HG02943 (cell line): Measurements from ENCODE around the gene LARP4B.

Experiments
- ATAC-seq: cut with Tn5 transposase; IDR thresholded peaks from one replicate; pipeline ENCODE4 v1.9.1; 2021; ENCODE audit warnings: mild to moderate bottlenecking, low read depth, moderate library complexity; ENCODE audit not compliant: unreplicated experiment

LARP4B gene

GRCh38 chr10:927131-927530, 4.4 kb downstream of the LARP4B start:
- no peak for ATAC-seq

DNA sequence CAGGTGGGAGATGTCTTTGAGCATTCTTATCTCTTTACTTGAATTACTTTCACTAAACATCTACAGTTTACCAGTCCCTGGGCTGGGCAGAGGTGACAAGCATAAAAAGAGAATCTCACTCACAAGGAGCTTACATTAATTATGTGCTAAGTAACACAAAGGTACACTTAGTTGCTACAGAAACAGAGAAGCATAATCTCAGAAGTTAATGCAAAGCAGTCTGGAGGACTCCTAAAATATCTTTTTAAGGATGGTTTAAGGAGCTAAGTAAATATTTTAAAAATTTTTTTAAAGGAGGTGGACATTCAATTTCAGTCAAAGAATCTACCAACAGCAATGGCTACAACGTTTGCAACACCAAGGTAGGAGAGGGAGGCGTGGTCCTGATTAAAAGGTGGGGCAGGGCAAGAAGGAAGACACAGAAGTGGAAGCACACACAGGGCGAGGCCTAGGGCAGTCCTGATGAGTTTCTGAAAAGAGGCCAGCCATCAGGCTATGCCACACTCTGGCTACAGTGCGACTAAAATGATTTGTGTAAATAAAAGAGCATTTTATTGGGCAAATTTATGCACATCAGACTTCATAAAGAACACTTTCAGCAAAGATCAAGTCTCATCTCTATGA, 5.3 kb downstream of the LARP4B start:
- no peak for ATAC-seq

- no peak for ATAC-seq
These were observed 7.0 kb downstream of the LARP4B start for GRCh38 chr10:924524-924859.

DNA sequence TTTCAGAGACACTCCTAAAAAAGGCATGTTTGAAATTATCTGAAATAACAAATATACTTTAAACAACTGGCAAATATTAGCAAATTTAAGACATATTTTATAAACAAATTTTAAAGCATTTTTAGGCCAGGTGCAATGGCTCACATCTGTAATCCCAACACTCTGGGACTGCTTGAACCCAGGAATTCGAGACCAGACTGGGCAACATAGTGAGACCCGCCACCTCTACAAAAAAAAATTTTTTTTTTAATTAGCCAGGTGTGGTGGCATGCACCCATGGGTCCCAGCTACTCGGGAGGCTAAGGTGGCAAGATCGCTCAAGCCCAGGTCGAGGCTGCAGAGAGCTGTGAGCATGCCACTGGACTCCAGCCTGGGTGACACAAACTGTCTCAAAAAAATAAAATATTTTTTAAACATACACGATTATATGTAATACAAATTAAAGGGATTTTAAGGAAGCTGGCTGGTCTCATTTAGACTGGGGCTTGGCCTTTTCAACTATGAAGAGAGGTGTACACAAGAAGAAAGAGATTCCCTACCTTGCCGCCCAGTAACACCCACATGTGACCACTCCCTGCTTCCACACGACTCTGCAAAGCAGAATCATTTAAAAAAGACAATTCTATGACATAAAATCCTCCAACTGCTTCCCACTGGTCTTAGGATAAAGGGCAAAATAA, 7.5 kb downstream of the LARP4B start:
- ATAC-seq = no peak

DNA sequence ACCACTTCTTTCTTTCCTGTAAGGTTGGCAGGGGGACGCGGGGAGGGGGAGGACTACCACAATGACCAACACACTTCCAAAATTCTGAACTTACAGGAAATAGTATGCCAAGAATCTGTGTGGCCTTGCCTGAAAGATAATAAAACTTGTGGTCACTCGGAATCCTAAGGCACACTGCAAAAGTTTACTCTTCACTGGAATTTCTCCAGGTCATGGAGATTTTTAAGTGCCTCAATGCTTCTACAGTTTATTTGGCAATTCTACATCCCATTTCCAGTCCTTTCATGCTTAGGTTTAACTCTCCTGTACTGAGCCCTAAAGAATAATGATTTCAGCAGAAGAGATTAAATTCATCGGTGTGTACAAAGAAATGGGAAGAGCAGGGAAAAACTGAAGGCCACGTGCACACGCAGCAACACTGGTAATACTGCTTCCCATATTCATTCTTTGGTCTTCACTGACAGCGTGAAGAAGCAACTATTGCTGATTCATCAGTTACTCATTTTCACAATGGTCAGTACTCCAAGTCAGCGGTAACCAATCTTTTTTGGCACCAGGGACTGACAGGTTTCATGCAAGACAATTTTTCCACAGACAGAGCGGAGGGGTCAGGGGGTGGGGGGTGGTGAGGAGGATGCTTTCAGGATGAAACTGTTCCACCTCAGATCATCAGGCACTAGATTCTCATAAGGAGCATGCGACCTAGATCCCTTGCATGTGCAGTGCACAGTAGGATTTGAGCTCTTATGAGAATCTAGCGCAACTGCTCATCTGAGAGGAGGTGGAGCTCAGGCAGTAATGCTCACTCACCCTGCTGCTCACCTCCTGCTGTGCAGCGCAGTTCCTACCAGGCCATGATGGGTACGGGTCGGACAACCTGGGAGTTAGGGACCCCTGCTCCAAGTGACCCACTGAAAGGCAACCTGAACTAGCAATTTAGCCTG, 9.8 kb downstream of the LARP4B start:
- ATAC-seq = no peak

GRCh38 chr10:920450-920849, 11.1 kb downstream of the LARP4B start:
- ATAC-seq = no peak

DNA sequence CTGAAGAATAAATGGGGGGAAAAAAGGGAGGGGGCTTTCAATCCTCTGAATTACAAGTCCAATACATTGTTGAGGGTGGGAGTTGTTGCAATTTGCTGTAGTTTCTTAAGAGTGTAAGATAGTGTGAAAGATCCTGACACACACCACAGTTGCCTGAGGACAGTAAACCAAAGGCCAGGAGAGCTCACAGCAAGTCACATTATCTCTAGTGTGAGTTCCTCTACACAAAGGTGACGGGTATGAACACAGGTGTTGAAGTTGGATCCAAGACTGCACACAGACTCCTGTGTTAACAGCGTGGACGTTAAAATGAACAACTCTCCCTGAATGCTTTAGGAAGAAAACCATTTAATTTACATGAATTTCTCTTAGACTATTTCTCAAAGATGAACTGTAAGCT, 12.0 kb downstream of the LARP4B start:
- ATAC-seq = no peak

DNA sequence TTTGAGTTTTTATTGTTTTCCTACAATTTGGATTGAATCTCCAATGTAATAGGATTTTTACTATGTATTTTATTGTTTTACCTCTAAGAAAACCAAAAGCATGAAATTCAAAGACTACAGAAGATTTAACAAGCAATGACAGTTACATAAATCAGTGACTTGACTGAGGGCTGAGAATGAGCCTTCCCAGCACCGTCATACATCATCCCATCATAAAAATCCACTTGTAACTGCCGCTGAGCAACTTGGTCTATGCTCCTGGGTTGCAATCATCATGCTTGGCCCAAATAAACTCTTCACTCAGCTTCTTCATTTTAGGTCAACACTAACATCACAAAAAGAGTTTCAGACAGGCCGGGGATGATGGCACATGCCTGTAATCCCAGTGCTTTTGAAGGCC, 13.5 kb downstream of the LARP4B start:
- no peak for ATAC-seq

DNA sequence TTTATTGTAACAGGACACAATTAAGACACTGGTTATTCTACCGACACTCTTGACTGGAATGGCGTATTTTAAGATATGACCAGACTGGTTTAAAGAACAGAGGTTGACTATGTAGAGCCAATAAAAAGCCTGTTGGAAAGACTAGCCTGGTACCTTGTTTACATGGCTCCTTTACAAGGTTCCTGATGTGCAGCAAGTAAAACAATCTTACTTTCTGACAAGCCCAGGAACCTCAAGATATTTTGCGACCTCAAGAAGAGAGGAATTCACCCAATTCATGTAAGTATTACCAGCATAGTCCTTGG, 14.1 kb downstream of the LARP4B start:
- ATAC-seq = no peak

DNA sequence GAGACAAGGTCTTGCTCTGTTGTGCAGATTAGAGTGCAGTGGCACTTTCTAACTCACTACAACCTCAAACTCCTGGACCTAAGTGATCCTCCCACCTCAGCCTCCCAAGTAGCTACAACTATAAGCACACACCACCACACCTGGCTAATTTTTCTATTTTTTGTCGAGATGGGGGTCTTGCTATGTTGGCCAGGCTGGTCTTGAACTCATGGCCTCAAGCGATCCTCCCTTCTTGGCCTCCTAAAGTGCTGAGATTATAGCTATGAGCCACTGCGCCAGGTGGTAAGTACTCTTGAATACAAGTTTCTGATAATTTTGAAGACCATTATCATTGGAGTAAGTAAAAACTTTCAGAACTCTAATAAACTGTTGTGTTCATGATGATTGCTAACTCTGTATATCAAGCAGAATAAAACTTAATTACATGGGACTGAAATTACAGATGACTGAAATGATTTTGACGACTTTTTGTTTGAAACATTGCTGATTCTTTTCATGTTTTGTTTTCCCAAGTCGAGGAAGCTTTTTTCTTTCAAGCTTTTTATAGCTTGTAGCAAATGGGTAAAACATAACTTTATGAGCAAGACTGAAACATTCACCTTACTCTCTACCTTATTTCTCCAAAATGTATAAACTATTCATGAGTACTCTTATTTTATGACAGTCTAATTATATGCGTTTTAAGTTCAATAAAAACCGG, 14.6 kb downstream of the LARP4B start:
- no peak for ATAC-seq

DNA sequence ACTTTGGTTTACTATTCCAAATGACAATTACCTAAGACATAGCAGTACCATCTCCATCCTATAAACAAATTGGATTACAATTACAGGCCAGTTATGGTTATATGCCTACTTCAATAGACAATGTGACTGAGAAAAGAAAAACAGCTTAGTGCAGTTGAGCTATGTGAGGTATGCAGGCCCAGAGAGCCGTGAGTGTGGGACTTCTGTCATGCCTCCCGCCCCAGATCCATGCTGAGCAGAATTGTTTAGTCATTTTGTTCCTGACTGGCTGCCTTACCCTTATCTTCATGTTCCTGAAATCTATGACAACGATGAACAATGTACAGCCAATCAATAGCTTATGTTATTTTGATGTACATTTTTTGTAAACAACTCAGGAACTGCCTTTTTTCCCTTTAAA, 21.7 kb downstream of the LARP4B start:
- no peak for ATAC-seq

GRCh38 chr10:905972-906371, 25.5 kb downstream of the LARP4B start:
- ATAC-seq = no peak

- no peak for ATAC-seq
These were observed 26.0 kb downstream of the LARP4B start for GRCh38 chr10:905503-905902.

DNA sequence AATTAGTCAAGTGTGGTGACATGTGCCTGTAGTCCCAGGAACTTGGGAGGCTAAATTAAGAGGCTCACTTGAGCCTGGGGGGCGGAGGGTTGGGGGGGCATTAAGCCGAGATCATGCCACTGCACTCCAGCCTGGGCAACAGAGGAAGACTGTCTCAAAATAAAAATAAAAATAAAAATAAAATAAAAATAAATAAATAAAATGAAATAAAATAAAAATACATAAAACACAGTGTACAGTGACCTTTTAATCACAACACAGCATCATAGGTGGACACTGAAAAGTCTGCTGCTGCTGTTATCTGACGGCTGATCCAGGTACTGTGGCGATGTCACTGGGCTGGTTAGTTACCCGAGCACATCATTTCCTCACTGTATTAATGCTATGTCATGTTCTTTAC, 27.1 kb downstream of the LARP4B start:
- ATAC-seq = no peak

DNA sequence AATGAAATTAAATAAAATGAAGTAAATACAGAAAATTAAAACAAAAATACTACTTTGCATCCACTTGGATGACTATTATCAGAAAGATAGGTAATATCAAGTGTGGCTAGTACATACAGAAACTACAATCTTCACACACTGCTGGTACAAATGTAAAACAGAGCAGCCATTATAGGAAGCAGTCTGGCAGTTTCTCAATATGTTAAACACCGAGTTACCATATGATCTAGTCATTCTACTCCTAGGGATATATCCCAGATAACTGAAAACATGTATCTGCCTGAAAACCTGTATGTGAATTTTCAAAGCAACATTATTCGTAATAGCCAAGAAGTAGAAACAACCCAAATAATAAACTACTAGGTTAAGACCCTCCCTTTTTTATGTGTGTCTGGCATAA, 33.4 kb downstream of the LARP4B start:
- ATAC-seq = no peak

DNA sequence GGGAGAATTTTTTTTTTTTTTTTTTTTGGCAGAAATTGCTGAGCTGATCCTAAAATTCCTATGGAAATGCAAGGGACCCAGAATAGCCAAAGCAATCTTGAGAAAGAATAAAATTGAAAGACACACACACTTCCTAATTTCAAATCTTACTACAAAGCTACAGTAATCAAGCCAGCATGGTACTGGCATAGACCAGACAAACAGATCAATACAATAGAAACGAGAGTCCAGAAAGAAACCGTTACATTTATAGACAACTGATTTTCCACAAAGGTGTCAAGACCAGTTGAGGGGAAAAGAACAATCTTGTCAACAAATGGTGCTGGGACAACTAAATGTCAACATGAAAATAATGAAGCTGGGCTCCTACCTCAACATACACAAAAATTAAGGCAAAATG, 34.5 kb downstream of the LARP4B start:
- ATAC-seq = no peak

GRCh38 chr10:895324-895723, 36.2 kb downstream of the LARP4B start:
- no peak for ATAC-seq

GRCh38 chr10:878895-879294, 52.6 kb downstream of the LARP4B start:
- ATAC-seq = no peak

DNA sequence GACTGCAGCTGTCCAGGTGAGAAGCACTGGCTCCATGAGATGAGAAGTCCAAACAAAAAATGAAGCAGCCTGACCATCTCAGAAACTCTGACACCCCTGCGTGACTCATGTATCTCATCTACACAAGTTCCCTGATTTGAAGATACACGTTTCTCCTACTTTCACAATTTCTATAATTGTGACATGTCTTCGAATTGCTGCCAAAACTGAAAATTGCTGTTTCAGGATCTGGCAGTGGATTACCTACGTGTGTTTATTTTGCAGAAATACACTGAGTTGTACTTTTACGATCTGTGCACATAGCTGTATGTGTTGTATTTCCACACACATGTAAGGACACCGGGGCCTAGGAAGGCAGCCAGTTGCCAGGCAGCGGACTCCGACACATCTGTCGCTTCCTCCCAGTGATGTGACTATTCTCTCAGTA, 53.2 kb downstream of the LARP4B start:
- no peak for ATAC-seq

- no peak for ATAC-seq
These were observed 55.1 kb downstream of the LARP4B start for GRCh38 chr10:876438-876837.

DNA sequence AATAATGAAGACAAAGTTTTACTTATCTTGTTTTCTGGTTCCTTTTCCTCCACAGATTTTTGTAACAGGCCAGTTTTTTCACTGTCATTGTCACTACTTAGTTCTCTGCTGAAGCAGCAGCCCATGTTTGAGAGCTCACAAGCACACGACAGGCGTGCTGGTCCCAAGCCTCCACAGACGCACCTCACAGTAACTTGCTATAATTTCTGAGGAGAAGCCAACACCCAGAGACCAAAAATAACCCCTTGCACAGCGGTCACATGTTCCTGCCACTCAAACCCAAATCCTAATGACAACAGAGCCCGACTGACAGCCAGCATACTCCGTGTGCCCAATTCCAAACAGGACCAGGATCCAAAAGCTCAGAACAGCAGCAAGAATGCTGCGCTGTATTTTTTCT, 58.5 kb downstream of the LARP4B start:
- ATAC-seq = no peak
